ENCODE measurements around the gene STX7.

- TF ChIP-seq CTCF (conservative IDR thresholded peaks at IDR 0.05; ENCODE audit: low read length) (no peak), EZH2phosphoT487 (IDR thresholded peaks at IDR 0.05; ENCODE audit: borderline replicate concordance, low read depth, low read length) (no peak)
Observed at GRCh38 chr6:132423839-132424238, 89.1 kb downstream of the STX7 start.

Data from OCI-LY7 (cell line).